G401.6 (cell line): ENCODE results near the gene NEAT1.

Experiments used
- FAIRE-seq: peaks from 2 replicates; lab custom pipeline; 2012; peaks lifted over from hg19 to GRCh38; lab: Jason Lieb, UNC

The NEAT1 gene

DNA sequence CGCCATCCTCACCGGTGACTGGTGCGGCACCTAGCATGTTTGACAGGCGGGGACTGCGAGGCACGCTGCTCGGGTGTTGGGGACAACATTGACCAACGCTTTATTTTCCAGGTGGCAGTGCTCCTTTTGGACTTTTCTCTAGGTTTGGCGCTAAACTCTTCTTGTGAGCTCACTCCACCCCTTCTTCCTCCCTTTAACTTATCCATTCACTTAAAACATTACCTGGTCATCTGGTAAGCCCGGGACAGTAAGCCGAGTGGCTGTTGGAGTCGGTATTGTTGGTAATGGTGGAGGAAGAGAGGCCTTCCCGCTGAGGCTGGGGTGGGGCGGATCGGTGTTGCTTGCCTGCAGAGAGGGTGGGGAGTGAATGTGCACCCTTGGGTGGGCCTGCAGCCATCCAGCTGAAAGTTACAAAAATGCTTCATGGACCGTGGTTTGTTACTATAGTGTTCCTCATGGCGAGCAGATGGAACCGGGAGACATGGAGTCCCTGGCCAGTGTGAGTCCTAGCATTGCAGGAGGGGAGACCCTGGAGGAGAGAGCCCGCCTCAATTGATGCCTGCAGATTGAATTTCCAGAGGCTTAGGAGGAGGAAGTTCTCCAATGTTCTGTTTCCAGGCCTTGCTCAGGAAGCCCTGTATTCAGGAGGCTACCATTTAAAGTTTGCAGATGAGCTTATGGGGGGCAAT, 1.1 kb downstream of the NEAT1 start:
- no peak for FAIRE-seq

DNA sequence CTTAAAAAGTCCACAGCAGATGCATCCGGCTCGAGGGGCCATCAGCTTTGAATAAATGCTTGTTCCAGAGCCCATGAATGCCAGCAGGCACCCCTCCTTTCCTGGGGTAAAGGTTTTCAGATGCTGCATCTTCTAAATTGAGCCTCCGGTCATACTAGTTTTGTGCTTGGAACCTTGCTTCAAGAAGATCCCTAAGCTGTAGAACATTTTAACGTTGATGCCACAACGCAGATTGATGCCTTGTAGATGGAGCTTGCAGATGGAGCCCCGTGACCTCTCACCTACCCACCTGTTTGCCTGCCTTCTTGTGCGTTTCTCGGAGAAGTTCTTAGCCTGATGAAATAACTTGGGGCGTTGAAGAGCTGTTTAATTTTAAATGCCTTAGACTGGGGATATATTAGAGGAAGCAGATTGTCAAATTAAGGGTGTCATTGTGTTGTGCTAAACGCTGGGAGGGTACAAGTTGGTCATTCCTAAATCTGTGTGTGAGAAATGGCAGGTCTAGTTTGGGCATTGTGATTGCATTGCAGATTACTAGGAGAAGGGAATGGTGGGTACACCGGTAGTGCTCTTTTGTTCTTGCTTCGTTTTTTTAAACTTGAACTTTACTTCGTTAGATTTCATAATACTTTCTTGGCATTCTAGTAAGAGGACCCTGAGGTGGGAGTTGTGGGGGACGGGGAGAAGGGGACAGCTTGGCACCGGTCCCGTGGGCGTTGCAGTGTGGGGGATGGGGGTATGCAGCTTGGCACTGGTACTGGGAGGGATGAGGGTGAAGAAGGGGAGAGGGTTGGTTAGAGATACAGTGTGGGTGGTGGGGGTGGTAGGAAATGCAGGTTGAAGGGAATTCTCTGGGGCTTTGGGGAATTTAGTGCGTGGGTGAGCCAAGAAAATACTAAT, 1.9 kb downstream of the NEAT1 start:
- FAIRE-seq: no peak

DNA sequence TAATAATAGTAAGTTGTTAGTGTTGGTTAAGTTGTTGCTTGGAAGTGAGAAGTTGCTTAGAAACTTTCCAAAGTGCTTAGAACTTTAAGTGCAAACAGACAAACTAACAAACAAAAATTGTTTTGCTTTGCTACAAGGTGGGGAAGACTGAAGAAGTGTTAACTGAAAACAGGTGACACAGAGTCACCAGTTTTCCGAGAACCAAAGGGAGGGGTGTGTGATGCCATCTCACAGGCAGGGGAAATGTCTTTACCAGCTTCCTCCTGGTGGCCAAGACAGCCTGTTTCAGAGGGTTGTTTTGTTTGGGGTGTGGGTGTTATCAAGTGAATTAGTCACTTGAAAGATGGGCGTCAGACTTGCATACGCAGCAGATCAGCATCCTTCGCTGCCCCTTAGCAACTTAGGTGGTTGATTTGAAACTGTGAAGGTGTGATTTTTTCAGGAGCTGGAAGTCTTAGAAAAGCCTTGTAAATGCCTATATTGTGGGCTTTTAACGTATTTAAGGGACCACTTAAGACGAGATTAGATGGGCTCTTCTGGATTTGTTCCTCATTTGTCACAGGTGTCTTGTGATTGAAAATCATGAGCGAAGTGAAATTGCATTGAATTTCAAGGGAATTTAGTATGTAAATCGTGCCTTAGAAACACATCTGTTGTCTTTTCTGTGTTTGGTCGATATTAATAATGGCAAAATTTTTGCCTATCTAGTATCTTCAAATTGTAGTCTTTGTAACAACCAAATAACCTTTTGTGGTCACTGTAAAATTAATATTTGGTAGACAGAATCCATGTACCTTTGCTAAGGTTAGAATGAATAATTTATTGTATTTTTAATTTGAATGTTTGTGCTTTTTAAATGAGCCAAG, 2.7 kb downstream of the NEAT1 start:
- FAIRE-seq: no peak

DNA sequence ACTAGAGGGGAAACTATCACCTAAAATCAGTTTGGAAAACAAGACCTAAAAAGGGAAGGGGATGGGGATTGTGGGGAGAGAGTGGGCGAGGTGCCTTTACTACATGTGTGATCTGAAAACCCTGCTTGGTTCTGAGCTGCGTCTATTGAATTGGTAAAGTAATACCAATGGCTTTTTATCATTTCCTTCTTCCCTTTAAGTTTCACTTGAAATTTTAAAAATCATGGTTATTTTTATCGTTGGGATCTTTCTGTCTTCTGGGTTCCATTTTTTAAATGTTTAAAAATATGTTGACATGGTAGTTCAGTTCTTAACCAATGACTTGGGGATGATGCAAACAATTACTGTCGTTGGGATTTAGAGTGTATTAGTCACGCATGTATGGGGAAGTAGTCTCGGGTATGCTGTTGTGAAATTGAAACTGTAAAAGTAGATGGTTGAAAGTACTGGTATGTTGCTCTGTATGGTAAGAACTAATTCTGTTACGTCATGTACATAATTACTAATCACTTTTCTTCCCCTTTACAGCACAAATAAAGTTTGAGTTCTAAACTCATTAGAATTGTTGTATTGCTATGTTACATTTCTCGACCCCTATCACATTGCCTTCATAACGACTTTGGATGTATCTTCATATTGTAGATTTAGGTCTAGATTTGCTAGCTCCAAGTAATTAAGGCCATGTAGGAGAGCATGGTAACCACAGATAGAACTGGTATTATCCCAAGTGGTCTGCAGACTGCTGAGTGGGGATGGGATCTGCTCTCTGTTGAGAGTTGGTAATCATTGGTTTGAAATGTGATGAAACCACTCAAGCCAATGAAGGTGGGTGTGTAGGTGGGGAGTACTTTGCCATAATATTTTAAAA, 3.6 kb downstream of the NEAT1 start:
- FAIRE-seq: no peak

DNA sequence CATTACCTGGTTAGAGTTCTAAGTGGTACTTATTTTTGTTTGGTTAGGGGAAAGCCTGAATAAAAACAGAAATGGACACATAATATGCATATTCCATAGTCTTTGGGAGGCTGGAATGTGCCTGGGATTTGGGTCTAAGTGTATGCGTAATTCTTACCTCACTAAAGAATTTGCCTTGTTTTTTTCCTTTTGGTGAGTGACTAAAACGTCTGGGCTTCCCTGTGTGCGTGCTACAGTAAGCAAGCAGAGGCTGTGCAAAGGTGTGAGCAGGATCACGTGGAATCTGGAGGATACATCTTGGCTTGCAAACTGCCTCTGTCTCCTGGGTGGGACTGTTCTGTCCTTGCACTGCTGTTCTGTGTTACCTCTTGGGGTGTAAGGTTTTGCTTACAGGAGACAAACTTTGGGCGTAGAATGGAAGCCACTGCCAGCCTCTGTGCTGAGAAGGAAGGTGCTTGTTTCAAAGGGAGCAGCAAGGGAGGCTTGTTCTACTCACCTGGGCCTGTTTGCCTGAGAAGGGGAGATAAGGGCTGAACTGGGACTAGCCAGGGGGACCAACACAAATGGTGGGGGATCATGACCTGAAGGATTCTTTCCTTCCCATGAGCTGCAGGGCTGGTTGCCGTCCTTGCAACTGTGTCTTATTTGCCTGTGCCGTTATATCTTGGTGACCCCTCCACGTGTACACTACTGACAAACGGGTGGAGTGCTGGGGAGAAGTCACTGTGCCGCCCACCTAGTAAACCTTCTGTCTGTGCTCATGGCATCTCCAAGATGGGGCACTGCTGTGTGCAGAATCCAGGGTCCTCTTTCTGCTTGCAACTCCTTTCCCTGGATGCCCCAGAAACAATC, 4.5 kb downstream of the NEAT1 start:
- FAIRE-seq: no peak

DNA sequence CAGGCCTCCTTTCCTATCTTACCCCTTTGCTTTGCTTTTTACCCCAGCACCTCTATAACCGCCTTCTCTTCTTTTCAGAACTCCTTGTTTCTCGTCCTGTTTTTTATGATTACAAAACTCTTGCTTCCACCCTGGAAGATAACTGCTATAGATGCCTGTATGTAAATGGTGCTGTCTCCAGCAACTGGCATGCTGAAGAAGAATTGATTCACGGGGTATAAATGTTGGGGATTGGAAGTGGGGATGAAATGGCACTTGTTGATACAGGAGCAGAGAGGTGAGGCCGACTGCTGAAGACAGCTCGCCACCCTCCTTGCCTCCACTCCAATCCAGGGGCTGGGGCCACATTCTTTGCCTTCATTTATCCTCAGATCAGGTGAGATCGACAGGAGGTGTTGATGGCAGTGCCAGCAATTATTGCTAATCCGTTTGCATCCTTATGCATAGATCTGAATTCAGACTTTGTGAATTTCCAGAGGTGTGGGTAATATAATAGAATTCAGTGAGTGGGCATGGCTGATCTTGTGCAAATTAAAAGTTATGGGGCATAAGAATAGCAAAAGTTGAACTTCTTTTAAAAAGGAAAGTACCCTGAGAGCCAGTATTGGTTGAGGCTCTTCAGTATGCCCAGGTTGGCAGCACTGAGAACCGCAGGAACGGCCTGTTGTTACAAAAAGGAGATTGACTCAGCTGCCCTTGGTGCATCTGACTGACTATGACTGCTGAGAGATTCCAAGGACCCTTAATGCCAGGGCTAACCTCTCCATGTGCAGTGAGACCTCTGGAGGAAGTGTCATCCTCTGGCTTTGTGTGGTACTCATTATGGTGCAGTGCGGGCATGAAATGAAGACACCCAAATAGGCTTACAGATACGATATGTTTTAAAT, 5.3 kb downstream of the NEAT1 start:
- FAIRE-seq: no peak

DNA sequence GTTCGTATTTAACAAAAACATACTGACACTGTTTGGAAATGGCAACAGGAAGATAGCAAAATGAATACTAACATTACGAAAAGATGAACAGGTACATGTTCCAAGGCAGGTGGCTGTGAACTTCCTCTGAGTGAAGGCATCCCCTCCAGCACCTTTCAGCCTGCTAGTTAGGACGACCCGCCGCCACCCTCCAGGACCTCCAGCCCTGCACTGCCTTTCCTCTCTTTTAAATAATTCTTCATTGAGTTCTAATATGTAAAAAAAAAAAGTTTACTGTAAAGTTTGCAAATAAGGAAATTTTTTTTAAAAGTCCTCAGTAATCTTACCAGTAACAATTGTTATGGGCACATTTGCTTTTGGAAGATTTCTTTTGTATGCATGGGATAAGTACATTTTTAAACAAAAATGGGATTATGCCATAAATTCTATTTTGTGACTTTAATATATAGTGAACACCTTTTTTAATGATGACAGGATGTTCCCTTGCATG, 6.0 kb downstream of the NEAT1 start:
- no peak for FAIRE-seq

DNA sequence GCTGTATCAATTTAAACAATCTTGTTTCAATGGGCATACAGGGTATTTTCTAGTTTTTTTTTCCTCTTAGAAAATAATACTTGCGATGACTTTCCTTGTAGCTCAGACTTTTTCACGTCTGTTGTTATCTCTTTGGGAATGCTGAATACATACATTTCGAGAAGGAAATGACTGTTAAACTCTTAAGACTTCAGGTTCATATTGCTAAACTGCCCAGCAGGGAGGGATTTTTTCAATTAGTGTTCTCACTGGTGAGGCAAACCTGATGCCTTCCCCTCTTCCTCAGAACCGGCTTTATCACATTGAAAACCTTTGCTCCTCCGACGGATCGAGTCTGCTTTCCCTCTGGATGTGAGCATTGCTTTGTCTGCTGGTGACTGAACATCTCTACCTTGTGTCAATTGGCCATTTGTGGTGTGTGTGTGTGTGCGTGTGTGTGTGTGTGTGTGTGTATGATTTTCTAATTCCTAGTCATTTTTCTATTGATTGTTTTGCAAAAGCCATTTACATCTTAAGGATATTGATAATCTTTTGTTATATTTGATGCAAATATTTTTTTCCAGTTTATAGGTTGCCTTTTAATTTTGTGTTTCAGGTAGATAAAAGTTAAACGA, 6.6 kb downstream of the NEAT1 start:
- peak; percentile 93 for FAIRE-seq

DNA sequence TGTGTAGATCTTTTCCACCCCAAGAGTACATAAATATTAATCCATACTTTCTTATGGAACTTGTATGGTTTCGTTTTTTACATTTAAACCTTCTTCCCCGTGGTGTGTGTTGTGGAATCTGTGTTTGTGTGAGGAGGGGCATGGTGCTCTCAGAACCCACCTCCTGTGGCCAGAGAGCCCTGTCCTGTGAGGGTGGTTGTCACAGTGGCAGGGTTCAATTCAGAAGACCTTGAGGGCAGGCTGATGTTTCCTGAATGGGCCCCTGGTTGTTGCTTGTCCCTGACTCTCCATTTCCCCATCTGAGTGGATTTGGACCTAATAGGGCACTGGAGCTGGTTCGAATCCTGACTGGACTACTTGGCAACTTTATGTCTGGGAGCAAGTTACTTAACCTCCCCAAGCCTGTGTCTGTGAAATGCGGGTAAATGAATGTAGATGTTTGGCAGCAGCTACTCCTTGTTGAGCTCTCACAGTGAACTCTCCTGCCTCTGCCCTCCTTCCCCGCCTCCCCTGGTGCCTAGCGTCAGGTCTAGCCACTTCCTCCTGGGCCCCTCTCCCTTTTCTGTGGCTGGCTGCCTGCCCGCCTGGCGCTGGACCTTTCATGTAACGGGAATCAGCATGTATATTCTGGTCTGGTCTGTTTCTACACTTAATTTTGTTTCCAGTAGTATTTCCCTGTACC, 7.3 kb downstream of the NEAT1 start:
- peak; percentile 73 for FAIRE-seq

DNA sequence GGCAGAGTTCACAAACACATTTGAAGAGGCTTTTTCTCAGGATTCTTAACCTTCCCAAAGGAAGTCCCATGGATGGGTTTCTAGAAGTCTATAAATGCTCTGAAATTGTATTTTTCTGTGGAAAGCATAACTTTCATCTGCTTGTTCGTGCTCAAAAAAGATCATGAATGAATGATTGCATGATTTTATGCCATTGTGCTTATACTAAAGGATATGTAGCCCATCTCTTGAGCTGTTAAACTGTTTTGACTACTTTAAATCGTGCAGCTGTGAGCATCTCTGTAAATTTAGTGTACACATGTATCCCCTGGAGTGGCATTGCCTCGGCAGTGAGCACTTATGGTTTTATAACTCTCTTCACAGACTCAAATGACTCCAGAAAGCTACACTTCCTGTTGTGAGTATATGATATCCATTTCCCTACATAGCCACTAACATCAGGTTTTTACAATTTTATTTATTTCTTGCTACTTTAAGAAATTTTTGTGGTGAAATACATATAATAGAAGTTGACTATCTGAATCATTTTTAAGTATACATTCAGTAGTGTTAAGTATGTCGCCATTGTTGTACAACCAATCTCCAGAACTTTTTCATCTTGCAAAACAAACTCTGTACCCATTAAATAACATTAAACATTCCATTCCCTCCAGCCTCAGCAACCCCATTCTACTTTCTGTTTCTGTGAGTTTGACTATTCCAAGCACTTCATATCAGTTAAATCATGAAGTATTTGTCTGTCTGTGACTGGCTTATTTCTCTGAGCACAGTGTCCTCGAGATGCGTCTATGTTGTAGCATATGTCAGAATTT, 8.0 kb downstream of the NEAT1 start:
- FAIRE-seq: peak; percentile 65

DNA sequence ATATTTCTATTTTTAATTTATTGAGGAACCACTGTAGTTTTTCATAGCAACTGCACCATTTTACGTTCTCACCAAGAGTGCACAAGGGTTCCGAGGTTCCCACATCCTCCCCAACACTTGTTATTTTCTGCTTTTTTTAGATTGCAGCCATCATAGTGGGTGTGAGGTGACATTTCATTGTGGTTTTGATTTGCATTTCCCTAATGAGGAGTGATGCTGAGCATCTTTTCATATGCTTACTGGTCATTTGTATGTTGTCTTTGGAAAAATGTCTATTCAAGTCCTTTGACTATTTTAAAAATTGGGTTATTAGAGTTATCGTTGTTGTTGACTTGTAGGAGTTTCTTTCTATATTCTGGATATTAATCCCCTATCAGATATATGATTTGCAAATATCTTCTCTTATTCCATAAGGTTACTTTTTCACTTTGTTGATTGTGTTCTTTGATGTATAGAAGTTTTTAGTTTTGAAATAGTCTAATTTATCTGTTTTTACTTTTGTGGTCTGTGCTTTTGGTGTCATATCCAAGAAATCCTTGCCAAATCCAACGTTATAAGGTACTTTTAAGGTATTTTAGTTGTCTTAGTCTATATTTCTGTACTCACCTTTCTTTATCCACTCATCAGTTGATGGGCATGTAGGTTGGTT, 9.0 kb downstream of the NEAT1 start:
- FAIRE-seq: no peak

DNA sequence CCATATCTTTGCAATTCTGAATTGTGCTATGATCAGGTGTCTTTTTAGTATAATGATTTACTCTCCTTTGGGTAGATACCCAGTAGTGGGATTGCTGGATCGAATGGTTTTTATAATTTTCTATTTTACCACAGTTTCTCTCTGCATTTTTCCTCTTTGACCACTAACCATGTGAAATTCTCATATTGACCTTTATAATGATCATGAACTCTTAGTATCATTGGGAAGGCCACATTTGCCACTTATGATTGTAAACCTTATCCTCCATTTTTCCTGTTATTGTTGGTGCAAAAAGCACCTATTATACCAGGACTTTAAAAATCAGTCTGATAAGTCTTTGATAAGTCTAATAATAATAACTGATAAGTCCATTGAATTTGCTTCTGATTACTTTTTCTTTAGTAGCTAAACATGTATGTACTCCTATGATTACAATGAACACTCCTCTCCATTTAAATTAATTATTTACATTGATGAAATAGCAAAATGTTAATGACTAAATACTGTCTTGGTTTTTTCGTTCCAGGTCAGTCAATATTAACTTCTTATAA, 9.6 kb downstream of the NEAT1 start:
- FAIRE-seq: peak; percentile 11

DNA sequence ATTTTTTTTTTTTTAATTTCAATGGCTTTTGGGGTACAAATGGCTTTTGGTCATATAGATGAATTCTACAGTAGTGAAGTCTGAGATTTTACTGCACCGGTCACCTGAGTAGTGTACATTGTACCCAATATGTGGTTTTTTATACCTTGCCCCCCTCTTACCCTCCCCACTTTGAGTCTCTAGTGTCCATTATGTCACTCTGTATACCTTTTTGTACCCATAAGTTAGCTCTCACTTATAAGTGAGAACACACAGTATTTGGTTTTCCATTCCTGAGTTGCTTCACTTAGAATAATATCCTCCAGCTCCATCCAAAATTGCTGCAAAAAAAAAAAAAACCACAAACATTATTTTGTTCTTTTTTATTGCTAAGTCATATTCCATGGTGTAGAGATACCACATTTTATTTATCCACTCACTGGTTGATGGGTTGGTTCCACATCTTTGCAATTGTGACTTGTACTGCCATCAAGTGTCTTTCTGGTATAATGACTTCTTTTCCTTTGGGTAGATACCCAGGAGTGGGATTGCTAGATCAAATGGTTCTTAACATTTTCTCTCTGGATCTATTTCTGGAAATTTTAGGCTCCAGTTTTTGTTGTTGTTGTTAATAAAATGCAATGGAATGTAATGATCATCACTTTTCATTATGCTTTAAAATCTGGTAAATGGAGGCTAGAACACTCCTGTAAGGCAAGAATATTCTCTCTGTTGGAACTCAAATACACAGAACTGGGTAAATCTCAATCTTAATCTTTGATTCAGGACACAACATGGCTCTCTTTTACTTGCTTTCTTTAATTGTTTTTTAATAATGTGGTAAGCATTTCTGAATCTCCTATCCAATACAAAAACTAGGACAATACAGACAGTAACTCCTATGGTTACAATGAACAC, 10.3 kb downstream of the NEAT1 start:
- peak; percentile 90 for FAIRE-seq

DNA sequence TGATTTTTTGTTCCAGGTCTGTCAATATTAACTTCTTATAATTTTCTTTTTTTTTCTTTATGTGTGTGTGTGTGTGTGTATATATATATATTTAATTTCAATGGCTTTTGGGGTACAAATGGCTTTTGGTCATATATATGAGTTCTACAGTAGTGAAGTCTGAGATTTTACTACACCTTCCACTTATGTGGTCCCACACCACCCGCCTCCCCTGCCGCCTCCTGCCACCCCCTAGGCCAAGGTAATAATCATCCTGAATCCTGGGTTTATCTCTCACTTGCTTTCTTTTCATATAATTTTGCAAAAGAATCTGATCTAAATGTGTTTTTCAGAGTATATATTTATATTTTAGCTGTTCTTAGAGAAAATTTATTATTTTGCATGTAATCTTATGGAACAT, 11.1 kb downstream of the NEAT1 start:
- FAIRE-seq: no peak

DNA sequence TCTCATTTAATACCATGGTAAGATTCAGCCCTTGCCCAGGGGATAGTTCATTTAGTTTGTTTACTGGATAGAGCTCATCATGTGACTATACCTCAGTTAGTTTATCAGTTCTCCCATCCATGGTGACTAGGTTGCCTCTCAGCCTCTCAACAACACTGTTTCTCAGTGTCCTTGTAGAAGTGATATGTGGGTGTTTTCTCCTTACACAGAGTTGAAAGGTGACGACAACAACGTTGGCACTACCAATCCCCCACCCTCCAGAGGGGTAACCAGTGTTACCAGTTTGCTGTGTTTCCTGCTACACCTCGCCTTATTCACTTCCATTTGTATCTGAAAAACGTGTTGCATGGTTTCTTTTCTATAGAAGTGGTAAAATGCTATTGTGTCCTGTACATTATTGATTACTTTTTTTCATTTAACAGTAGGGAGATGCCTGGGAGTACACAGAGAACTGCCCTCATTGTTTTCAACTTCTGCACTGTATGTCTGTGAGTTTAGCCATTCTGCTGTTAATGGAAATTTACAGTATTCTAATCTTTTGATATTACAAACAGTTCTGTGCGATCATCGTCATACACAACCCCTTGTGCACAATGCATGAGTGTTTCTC, 11.6 kb downstream of the NEAT1 start:
- FAIRE-seq: no peak
